Fibroblast of peridontal ligament (primary cell): ENCODE results near the gene GRIK3.
"Not testable (repeated sequence)": the region's sequence is repeated elsewhere in the genome, so short reads cannot be mapped to it uniquely, and the experiment has no call there.

Source experiments
- DNase-seq: peaks from one replicate; pipeline ENCODE4 v3.0.0-alpha.2; 2010; ENCODE audit errors: extremely low read depth

Gene GRIK3

GRCh38 chr1:36944883-36945282 lies 89.4 kb downstream of the GRIK3 start:
- DNase-seq = no peak

GRCh38 chr1:36942148-36942547 lies 92.2 kb downstream of the GRIK3 start:
- no peak for DNase-seq

GRCh38 chr1:36941316-36941978 lies 92.9 kb downstream of the GRIK3 start:
- no peak for DNase-seq

- DNase-seq = no peak
Measured at GRCh38 chr1:36938819-36939218, 95.5 kb downstream of the GRIK3 start.

- no peak for DNase-seq
Measured at GRCh38 chr1:36937371-36937770, 96.9 kb downstream of the GRIK3 start.

- DNase-seq = no peak
Measured at GRCh38 chr1:36934061-36934460, 100.3 kb downstream of the GRIK3 start.

- no peak for DNase-seq
Measured at GRCh38 chr1:36927826-36928225, 106.5 kb downstream of the GRIK3 start.

GRCh38 chr1:36925251-36925650 lies 109.1 kb downstream of the GRIK3 start:
- no peak for DNase-seq

GRCh38 chr1:36924282-36924811 lies 110.0 kb downstream of the GRIK3 start:
- DNase-seq = no peak

GRCh38 chr1:36922593-36923426 lies 111.5 kb downstream of the GRIK3 start:
- no peak for DNase-seq

- DNase-seq = no peak
Measured at GRCh38 chr1:36922071-36922470, 112.2 kb downstream of the GRIK3 start.

GRCh38 chr1:36920801-36921405 lies 113.4 kb downstream of the GRIK3 start:
- no peak for DNase-seq

- DNase-seq = no peak
Measured at GRCh38 chr1:36920371-36920770, 113.9 kb downstream of the GRIK3 start.

- no peak for DNase-seq
Measured at GRCh38 chr1:36919491-36920145, 114.7 kb downstream of the GRIK3 start.

GRCh38 chr1:36918604-36919003 lies 115.7 kb downstream of the GRIK3 start:
- no peak for DNase-seq

GRCh38 chr1:36916542-36916941 lies 117.8 kb downstream of the GRIK3 start:
- DNase-seq = not testable (repeated sequence)

GRCh38 chr1:36913484-36914060 lies 120.7 kb downstream of the GRIK3 start:
- DNase-seq = no peak

GRCh38 chr1:36913016-36913415 lies 121.3 kb downstream of the GRIK3 start:
- no peak for DNase-seq

GRCh38 chr1:36912365-36912865 lies 121.9 kb downstream of the GRIK3 start:
- no peak for DNase-seq

GRCh38 chr1:36911561-36912364 lies 122.6 kb downstream of the GRIK3 start:
- no peak for DNase-seq
